Measurements from ENCODE around the gene WDR20.
"Not testable (repeated sequence)": the region's sequence is repeated elsewhere in the genome, so short reads cannot be mapped to it uniquely, and the experiment has no call there.

Gene WDR20

GRCh38 chr14:102241147-102241546, 101.5 kb downstream of the WDR20 start:
- no peak for TF ChIP-seq ZFX (IDR thresholded peaks at IDR 0.05)
- no peak for TF ChIP-seq CTCF (conservative IDR thresholded peaks at IDR 0.05)
- H3K27ac ChIP-seq = no peak overlapping the region

DNA sequence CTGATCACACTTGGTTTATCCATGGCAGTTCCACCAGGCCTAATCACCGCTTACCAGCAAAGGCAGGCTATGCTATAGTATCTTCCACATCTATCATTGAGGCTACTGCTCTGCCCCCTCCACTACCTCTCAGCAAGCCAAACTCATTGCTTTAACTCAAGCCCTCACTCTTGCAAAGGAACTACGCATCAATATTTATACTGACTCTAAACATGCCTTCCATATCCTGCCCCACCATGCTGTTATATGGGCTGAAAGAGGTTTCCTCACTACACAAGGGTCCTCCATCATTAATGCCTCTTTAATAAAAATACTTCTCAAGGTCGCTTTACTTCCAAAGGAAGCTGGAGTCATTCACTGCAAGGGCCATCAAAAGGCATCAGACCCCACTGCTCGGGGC, 104.1 kb downstream of the WDR20 start:
- not testable (repeated sequence) for H3K27ac ChIP-seq

DNA sequence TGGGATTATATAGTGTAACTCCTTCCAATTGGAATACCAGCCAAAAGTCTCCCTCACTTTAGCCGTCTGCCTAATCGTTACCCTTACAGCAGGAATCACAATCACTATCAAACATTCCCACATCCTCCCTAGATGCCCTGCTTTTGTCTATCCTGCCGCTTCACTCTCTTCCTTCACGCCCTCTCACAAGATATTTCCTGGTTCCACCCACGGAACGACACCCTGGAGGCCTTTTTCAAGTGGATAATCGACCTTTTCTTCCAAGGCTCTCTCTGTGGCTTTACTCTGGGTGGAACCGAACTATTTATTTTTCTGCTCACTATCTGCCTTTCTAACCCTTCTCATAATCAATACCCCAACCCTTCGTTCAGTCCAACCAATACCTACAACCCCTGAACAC, 106.4 kb downstream of the WDR20 start:
- TF ChIP-seq CTCF (conservative IDR thresholded peaks at IDR 0.05) = no peak
- TF ChIP-seq ZFX (IDR thresholded peaks at IDR 0.05) = no peak
- no peak overlapping the region for H3K27ac ChIP-seq

- TF ChIP-seq CTCF (conservative IDR thresholded peaks at IDR 0.05) = no peak
- TF ChIP-seq ZFX (IDR thresholded peaks at IDR 0.05) = no peak
- no peak overlapping the region for H3K27ac ChIP-seq
Measured at GRCh38 chr14:102248121-102248520, 108.4 kb downstream of the WDR20 start.

- no peak overlapping the region for H3K27ac ChIP-seq
- no peak for TF ChIP-seq CTCF (conservative IDR thresholded peaks at IDR 0.05)
- TF ChIP-seq ZFX (IDR thresholded peaks at IDR 0.05) = no peak
Measured at GRCh38 chr14:102249041-102249440, 109.3 kb downstream of the WDR20 start.

- H3K27ac ChIP-seq = no peak overlapping the region
- TF ChIP-seq ZFX (IDR thresholded peaks at IDR 0.05) (no peak), CTCF (conservative IDR thresholded peaks at IDR 0.05) (no peak)
Measured at GRCh38 chr14:102249981-102250380, 110.3 kb downstream of the WDR20 start.

DNA sequence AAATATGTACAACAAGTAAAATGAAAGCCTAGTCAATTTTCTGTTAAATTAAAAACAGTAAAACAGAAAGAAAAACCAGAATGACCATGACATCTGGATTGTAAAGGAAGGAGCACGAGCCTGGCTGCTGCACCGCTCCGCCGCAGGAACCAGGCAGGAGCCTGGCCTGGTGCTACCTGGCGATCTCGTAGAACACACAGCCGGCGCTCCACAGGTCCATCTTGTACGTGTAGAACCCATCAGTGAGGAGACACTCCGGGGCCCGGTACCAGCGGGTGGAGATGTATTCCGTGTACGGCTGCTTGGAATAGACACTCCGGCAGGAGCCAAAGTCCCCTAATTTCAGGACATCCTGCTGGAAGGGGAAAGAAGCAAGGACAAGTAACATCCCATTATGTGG, 110.9 kb downstream of the WDR20 start:
- H3K27ac ChIP-seq = no peak overlapping the region
- no peak for TF ChIP-seq ZFX (IDR thresholded peaks at IDR 0.05)
- no peak for TF ChIP-seq CTCF (conservative IDR thresholded peaks at IDR 0.05)

- no peak for TF ChIP-seq CTCF (conservative IDR thresholded peaks at IDR 0.05)
- no peak for TF ChIP-seq ZFX (IDR thresholded peaks at IDR 0.05)
- H3K27ac ChIP-seq = no peak overlapping the region
Measured at GRCh38 chr14:102251161-102251560, 111.5 kb downstream of the WDR20 start.

All from C4-2B (cell line).